Measurements from ENCODE around the gene COL6A3.

DNA sequence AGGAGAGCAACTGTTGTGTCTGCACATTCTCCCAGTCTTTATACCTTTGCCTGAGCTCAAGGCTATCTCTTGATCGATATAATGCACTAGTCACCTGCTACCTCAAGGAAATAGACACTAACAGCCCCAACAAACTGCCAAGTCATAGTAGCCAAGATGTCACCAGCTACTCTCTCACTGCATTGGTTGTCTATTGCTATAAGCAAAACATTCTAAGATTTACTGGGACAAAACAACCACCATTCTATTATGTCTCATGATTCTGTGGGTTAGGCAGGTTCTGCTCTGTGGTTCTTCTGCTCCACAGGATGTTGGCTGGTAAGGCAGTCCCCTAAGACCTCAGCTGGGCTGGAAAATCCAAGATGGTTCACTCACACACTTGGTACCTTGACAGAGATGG is 44.6 kb upstream of the COL6A3 start:
- TF ChIP-seq CTCF (tag by site-specific recombination; IDR thresholded peaks at IDR 0.05) (no peak), IKZF3 (tag by site-specific recombination; IDR thresholded peaks at IDR 0.05) (no peak), ZNF23 (tag by site-specific recombination; IDR thresholded peaks at IDR 0.05; ENCODE audit: borderline replicate concordance) (no peak), ZNF292 (tag by site-specific recombination; IDR thresholded peaks at IDR 0.05; ENCODE audit: borderline replicate concordance, low read depth) (no peak), YY2 (tag by site-specific recombination; IDR thresholded peaks at IDR 0.05) (no peak), ZNF133 (tag by site-specific recombination; IDR thresholded peaks at IDR 0.05) (no peak), ZNF366 (tag by site-specific recombination; conservative IDR thresholded peaks at IDR 0.05) (no peak), ZNF510 (tag by site-specific recombination; IDR thresholded peaks at IDR 0.05; ENCODE audit: insufficient replicate concordance) (no peak), YY1 (tag by site-specific recombination; IDR thresholded peaks at IDR 0.05) (no peak), ZNF274 (IDR thresholded peaks at IDR 0.05; ENCODE audit: low read length) (no peak), ZNF274 (tag by site-specific recombination; IDR thresholded peaks at IDR 0.05; ENCODE audit: borderline replicate concordance) (no peak)
- TF ChIP-seq, protein P1, sequence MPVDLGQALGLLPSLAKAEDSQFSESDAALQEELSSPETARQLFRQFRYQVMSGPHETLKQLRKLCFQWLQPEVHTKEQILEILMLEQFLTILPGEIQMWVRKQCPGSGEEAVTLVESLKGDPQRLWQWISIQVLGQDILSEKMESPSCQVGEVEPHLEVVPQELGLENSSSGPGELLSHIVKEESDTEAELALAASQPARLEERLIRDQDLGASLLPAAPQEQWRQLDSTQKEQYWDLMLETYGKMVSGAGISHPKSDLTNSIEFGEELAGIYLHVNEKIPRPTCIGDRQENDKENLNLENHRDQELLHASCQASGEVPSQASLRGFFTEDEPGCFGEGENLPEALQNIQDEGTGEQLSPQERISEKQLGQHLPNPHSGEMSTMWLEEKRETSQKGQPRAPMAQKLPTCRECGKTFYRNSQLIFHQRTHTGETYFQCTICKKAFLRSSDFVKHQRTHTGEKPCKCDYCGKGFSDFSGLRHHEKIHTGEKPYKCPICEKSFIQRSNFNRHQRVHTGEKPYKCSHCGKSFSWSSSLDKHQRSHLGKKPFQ (tag by site-specific recombination; IDR thresholded peaks at IDR 0.05) = no peak
